ENCODE results near the gene PDE6G. TPM values are rescaled to one million over a fixed set of nuclear protein-coding genes. Genes with fewer than 3 reads are reported as not detected.
A peak's percentile ranks its signal among the peaks of the same experiment; 100 is the strongest.

PDE6G gene
- total and polyA plus RNA-seq, 2 experiments from 2014 or later = 5.5 to 9.0 TPM

- Mint-ChIP-seq H3K36me3 (ENCODE audit: low read depth) (peaks cover 52% of the 10 kb centered on the region), H3K27me3 (ENCODE audit: insufficient read depth, low read depth, poor library complexity) (peaks cover 11% of the 10 kb centered on the region), H3K27ac (no peak overlapping the region), H3K9me3 (no peaks in the 10 kb centered on the region), H3K4me3 (no peak overlapping the region), H3K4me1 (no peaks in the 10 kb centered on the region; the same call in 2 of the 3 replicates)
- Histone ChIP-seq H3K27me3 (ENCODE audit: insufficient read depth) (no peaks in the 10 kb centered on the region), H3K4me2 (no peak overlapping the region), H2AFZ (no peak overlapping the region), H4K20me1 (replicated peaks; ENCODE audit: insufficient read depth) (peaks cover 4% of the 10 kb centered on the region; the same call in 1 of the 2 replicates), H3K4me1 (ENCODE audit: insufficient read depth) (no peaks in the 10 kb centered on the region), H3K27ac (ENCODE audit: low read depth) (no peak overlapping the region), H3K4me3 (no peak overlapping the region), H3K79me2 (replicated peaks; ENCODE audit: insufficient read depth) (peaks cover 6% of the 10 kb centered on the region), H3K36me3 (ENCODE audit: insufficient read depth) (no peaks in the 10 kb centered on the region), H3F3A (replicated peaks; ENCODE audit: low read depth) (peaks cover 6% of the 10 kb centered on the region; the same call in 1 of the 2 replicates), H3K9me2 (ENCODE audit: insufficient read depth) (no peaks in the 10 kb centered on the region)
- DNase-seq (ENCODE audit: low spot score) (peak; percentile 69), ATAC-seq (peak; percentile 83)
- TF ChIP-seq CTCF (conservative IDR thresholded peaks at IDR 0.05; ENCODE audit: low read depth in 2 of 2) (peak; percentile 39 to 77), EZH2phosphoT487 (IDR thresholded peaks at IDR 0.05; ENCODE audit: unreplicated experiment) (no peak)
Observed at GRCh38 chr17:81693509-81694210, 37.3 kb upstream of the PDE6G start.

GRCh38 chr17:81691608-81692007, 35.3 kb upstream of the PDE6G start:
- no peaks in the 10 kb centered on the region; the same call in 2 of the 3 replicates for H3K4me1 Mint-ChIP-seq
- H3K27me3 Mint-ChIP-seq (ENCODE audit: insufficient read depth, low read depth, poor library complexity) = peaks cover 8% of the 10 kb centered on the region
- H3K27ac ChIP-seq (ENCODE audit: low read depth) = no peak overlapping the region
- no peak for ATAC-seq
- H3K4me1 ChIP-seq (ENCODE audit: insufficient read depth) = no peaks in the 10 kb centered on the region
- no peak overlapping the region for H3K4me3 ChIP-seq
- no peaks in the 10 kb centered on the region for H3K27me3 ChIP-seq (ENCODE audit: insufficient read depth)
- peaks cover 45% of the 10 kb centered on the region for H3K36me3 Mint-ChIP-seq (ENCODE audit: low read depth)
- H3K27ac Mint-ChIP-seq = no peak overlapping the region
- no peak overlapping the region for H3K4me3 Mint-ChIP-seq
- no peak overlapping the region for H3K4me2 ChIP-seq
- H3K9me3 Mint-ChIP-seq = no peaks in the 10 kb centered on the region; the same call in 2 of the 3 replicates
- H3K36me3 ChIP-seq (ENCODE audit: insufficient read depth) = no peaks in the 10 kb centered on the region
- H3F3A ChIP-seq (replicated peaks; ENCODE audit: low read depth) = no peaks in the 10 kb centered on the region; the same call in 1 of the 2 replicates
- no peaks in the 10 kb centered on the region for H3K9me2 ChIP-seq (ENCODE audit: insufficient read depth)
- no peaks in the 10 kb centered on the region for H3K79me2 ChIP-seq (replicated peaks; ENCODE audit: insufficient read depth)
- DNase-seq (ENCODE audit: low spot score) = no peak
- peaks cover under 1% of the 10 kb centered on the region; the same call in 1 of the 2 replicates for H4K20me1 ChIP-seq (replicated peaks; ENCODE audit: insufficient read depth)
- H2AFZ ChIP-seq = no peak overlapping the region
- TF ChIP-seq REST (IDR thresholded peaks at IDR 0.05; ENCODE audit: unreplicated experiment) (no peak), EZH2phosphoT487 (IDR thresholded peaks at IDR 0.05; ENCODE audit: unreplicated experiment) (no peak), STAT1 (IDR thresholded peaks at IDR 0.05; ENCODE audit: unreplicated experiment) (no peak), ZNF114 (CRISPR knock-in tag; IDR thresholded peaks at IDR 0.05) (no peak), CREB1 (CRISPR knock-in tag; IDR thresholded peaks at IDR 0.05; ENCODE audit: low read depth) (no peak), ZNF462 (CRISPR knock-in tag; IDR thresholded peaks at IDR 0.05) (no peak), EZH2 (IDR thresholded peaks at IDR 0.05; ENCODE audit: low read depth, unreplicated experiment) (no peak), JUNB (IDR thresholded peaks at IDR 0.05; ENCODE audit: unreplicated experiment) (no peak)

Measured in GM23338 (cell line).